T-cell (primary cell): ENCODE results near the gene ANTXRL. TPM values are rescaled to one million over a fixed set of nuclear protein-coding genes. Genes with fewer than 3 reads are reported as not detected.
"Not testable (repeated sequence)": the region's sequence is repeated elsewhere in the genome, so short reads cannot be mapped to it uniquely, and the experiment has no call there.

ENCODE experiments used
- ATAC-seq, 4 experiments: fragments of 200-7000 bp in 3 of 4; fragments of 150-1000 bp in 1 of 4; cut with Tn5 transposase; replicated peaks in 1 of 4; 1 replicate in 3 of 4; 2 replicates in 1 of 4; pipeline ENCODE4 v1.10.0; 2021; ENCODE audit warnings: moderate library complexity in 3 of 4, mild to moderate bottlenecking in 2 of 4, moderate number of reproducible peaks in 1 of 4
- CTCF ChIA-PET, 2 donors: fragments of 300-600 bp; sonication (Branson Sonifier 250); formaldehyde crosslinking; loops; one replicate each; lab custom pipeline; 2022; ENCODE audit warnings: antibody characterized with exemption in 2 of 2; lab: Charles Lee
- POLR2A ChIA-PET, 2 donors: fragments of 300-600 bp; sonication (Branson Sonifier 250); formaldehyde crosslinking; loops; one replicate each; lab custom pipeline; 2022; ENCODE audit warnings: antibody characterized with exemption in 2 of 2; lab: Charles Lee
- DNase-seq, 35 experiments: peaks; one replicate each; pipeline versions ENCODE4 v3.0.0 to v3.0.0-alpha.2; 2013 to 2023
- H3K27ac ChIP-seq: one replicate; pipeline ENCODE4 v1.5.1; 2013; ENCODE audit warnings: low read length
- H3K27me3 ChIP-seq, 2 experiments: replicated peaks in 1 of 2; 1 replicate in 1 of 2; 2 replicates in 1 of 2; pipeline versions ENCODE4 v1.6.1 to v1.7.0; 2013; ENCODE audit warnings: low read length in 1 of 2, mixed read lengths in 1 of 2; ENCODE audit not compliant: control insufficient read depth in 2 of 2, insufficient read depth in 2 of 2; ENCODE audit errors: extremely low read depth in 1 of 2
- H3K36me3 ChIP-seq, 2 donors: 1 replicate in 1 of 2; 2 replicates in 1 of 2; pipeline versions ENCODE4 v1.6.1 to v1.7.0; 2013; ENCODE audit warnings: low read length in 1 of 2; ENCODE audit not compliant: control insufficient read depth in 2 of 2, insufficient read depth in 1 of 2; ENCODE audit errors: extremely low read depth in 1 of 2
- H3K4me1 ChIP-seq, 2 experiments: 1 replicate in 1 of 2; 2 replicates in 1 of 2; pipeline versions ENCODE4 v1.6.1 to v1.7.0; 2013; ENCODE audit warnings: low read length in 2 of 2, mixed read lengths in 1 of 2; ENCODE audit not compliant: insufficient read depth in 2 of 2, control insufficient read depth in 1 of 2; ENCODE audit errors: extremely low read depth in 1 of 2
- H3K4me3 ChIP-seq, 2 donors: 1 replicate in 1 of 2; 2 replicates in 1 of 2; pipeline versions ENCODE4 v1.5.1 to v1.7.0; 2013; ENCODE audit warnings: mild to moderate bottlenecking in 2 of 2, low read length in 1 of 2, moderate library complexity in 1 of 2; ENCODE audit not compliant: control insufficient read depth in 1 of 2; ENCODE audit errors: extremely low read depth in 1 of 2
- H3K9me3 ChIP-seq: 2 replicates; pipeline ENCODE4 v1.7.0; 2013
- H3K27ac Mint-ChIP-seq, 2 donors: one replicate each; pipeline ENCODE4 v1.8.0; 2020 to 2021; ENCODE audit warnings: mild to moderate bottlenecking in 2 of 2, mixed read lengths in 2 of 2
- H3K27me3 Mint-ChIP-seq, 2 donors: one replicate each; pipeline ENCODE4 v1.8.0; 2021 to 2022; ENCODE audit warnings: mixed read lengths in 2 of 2
- H3K36me3 Mint-ChIP-seq: one replicate; pipeline ENCODE4 v1.8.0; 2021; ENCODE audit warnings: mixed read lengths
- H3K4me1 Mint-ChIP-seq, 3 donors: one replicate each; pipeline ENCODE4 v1.8.0; 2020 to 2022; ENCODE audit warnings: mixed read lengths in 3 of 3, mild to moderate bottlenecking in 1 of 3
- H3K4me3 Mint-ChIP-seq, 3 donors: one replicate each; pipeline ENCODE4 v1.8.0; 2020 to 2022; ENCODE audit warnings: mild to moderate bottlenecking in 3 of 3, mixed read lengths in 3 of 3, moderate library complexity in 3 of 3
- H3K9me3 Mint-ChIP-seq, 3 donors: one replicate each; pipeline ENCODE4 v1.8.0; 2020 to 2022; ENCODE audit warnings: mixed read lengths in 3 of 3
- WGBS: methylation state at CpG from one replicate; pipeline ENCODE4 v1.1.5; 2013; ENCODE audit warnings: missing lambda C conversion rate; ENCODE audit not compliant: insufficient coverage; 5-methylcytosine and 5-hydroxymethylcytosine counted together
- total RNA-seq, 35 experiments: library from RNA in 6 of 35; stranded (reverse) in 6 of 35; fragments of 120-200 nt in 1 of 35; gene quantifications; one replicate each; pipeline versions ENCODE4 v1.2.1 to v1.2.4 and lab custom pipeline; 2013 to 2026

The ANTXRL gene
- total RNA-seq, 5 donors from 2014 or later (not counting 1 experiment from before 2014, with no cell fraction given), result 0.69 to 1.0 TPM; not detected in 3

- H3K36me3 Mint-ChIP-seq, ATAC-seq, H3K9me3 Mint-ChIP-seq, H3K4me1 ChIP-seq, H3K4me3 Mint-ChIP-seq, H3K36me3 ChIP-seq, H3K27ac Mint-ChIP-seq, H3K9me3 ChIP-seq, H3K4me1 Mint-ChIP-seq, H3K27ac ChIP-seq, POLR2A ChIA-PET, H3K27me3 ChIP-seq, H3K4me3 ChIP-seq, DNase-seq, H3K27me3 Mint-ChIP-seq: not testable (repeated sequence)
- CTCF ChIA-PET, result interaction anchor here in 1 of 2 donors (0.6 kb wide), 1 partner anchor 11 kb away, joined by 3 read pairs; no protein-coding TSS in a partner anchor
- 85% methylated on average over 2 of the region's 10 CpGs for WGBS
These were observed 28.5 kb downstream of the ANTXRL start for GRCh38 chr10:46315071-46315860.

- Histone ChIP-seq H3K4me3 (no peak overlapping the region), H3K27ac (no peak overlapping the region), H3K36me3 (no peaks in the 10 kb centered on the region), H3K4me1 (no peaks in the 10 kb centered on the region), H3K27me3 (peaks cover 0 to 3% of the 10 kb centered on the region in 2 experiments), H3K9me3 (no peaks in the 10 kb centered on the region)
- no peak overlapping the region for H3K4me3 Mint-ChIP-seq
- no peaks in the 10 kb centered on the region for H3K36me3 Mint-ChIP-seq
- no peak for DNase-seq
- 35% methylated on average over 3 of the region's 5 CpGs for WGBS
- no peaks in the 10 kb centered on the region for H3K27me3 Mint-ChIP-seq
- no peaks in the 10 kb centered on the region for H3K4me1 Mint-ChIP-seq
- ChIA-PET POLR2A (no interaction called here), CTCF (no interaction called here)
- no peaks in the 10 kb centered on the region for H3K9me3 Mint-ChIP-seq
- H3K27ac Mint-ChIP-seq, result no peak overlapping the region
- ATAC-seq, result no peak
These were observed 30.6 kb downstream of the ANTXRL start for GRCh38 chr10:46317370-46317769.

- DNase-seq, result no peak
- no peak overlapping the region for H3K27ac ChIP-seq
- no CpG with 5 or more reads among the region's 2 CpGs for WGBS
- no peaks in the 10 kb centered on the region for H3K9me3 Mint-ChIP-seq
- no peaks in the 10 kb centered on the region for H3K4me1 Mint-ChIP-seq
- ChIA-PET CTCF (no interaction called here), POLR2A (no interaction called here)
- no peak overlapping the region for H3K27ac Mint-ChIP-seq
- H3K27me3 ChIP-seq, result peaks cover 0 to 3% of the 10 kb centered on the region in 2 experiments
- H3K36me3 Mint-ChIP-seq, result no peaks in the 10 kb centered on the region
- H3K36me3 ChIP-seq, result no peaks in the 10 kb centered on the region
- H3K4me1 ChIP-seq, result no peaks in the 10 kb centered on the region
- no peak overlapping the region for H3K4me3 Mint-ChIP-seq
- no peak overlapping the region for H3K4me3 ChIP-seq
- no peaks in the 10 kb centered on the region for H3K9me3 ChIP-seq
- H3K27me3 Mint-ChIP-seq, result no peaks in the 10 kb centered on the region
- ATAC-seq, result no peak
These were observed 31.1 kb downstream of the ANTXRL start for GRCh38 chr10:46317889-46318288.

- Histone ChIP-seq H3K4me1 (no peaks in the 10 kb centered on the region), H3K9me3 (no peaks in the 10 kb centered on the region), H3K36me3 (no peaks in the 10 kb centered on the region), H3K27me3 (peaks cover 0 to 3% of the 10 kb centered on the region in 2 experiments), H3K4me3 (no peak overlapping the region), H3K27ac (no peak overlapping the region)
- WGBS, result 83% methylated on average over 3 of the region's 4 CpGs
- Mint-ChIP-seq H3K9me3 (no peaks in the 10 kb centered on the region), H3K4me3 (no peak overlapping the region), H3K4me1 (no peaks in the 10 kb centered on the region), H3K27ac (no peak overlapping the region), H3K27me3 (no peaks in the 10 kb centered on the region), H3K36me3 (no peaks in the 10 kb centered on the region)
- POLR2A ChIA-PET, result no interaction called here
- CTCF ChIA-PET, result interaction anchor here in 1 of 2 donors (0.7 kb wide), 1 partner anchor 90 kb away, joined by 3 read pairs; no protein-coding TSS in a partner anchor
- DNase-seq (no peak), ATAC-seq (no peak)
These were observed 32.0 kb downstream of the ANTXRL start for GRCh38 chr10:46318799-46319198.

DNA sequence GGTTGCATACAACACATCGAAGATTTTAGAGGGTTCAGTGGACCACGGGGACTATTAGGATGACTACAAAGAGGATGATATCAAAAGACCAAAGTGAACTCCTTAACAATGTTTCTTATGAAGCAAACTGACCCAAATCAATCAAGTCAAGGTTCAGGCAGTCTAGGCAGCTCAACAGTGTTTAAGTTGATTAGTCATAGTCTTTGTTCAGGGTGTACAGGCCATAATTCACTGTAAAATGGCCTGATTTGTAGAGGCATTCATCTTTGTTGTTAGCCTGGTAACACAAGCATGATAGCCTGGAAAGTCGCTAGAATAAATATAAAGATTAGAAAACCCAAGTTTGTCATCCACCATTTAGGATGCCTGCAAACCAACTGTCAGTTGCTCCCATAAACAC is 32.6 kb downstream of the ANTXRL start:
- Histone ChIP-seq H3K36me3 (no peaks in the 10 kb centered on the region), H3K27ac (no peak overlapping the region), H3K4me1 (no peaks in the 10 kb centered on the region), H3K9me3 (no peaks in the 10 kb centered on the region), H3K27me3 (peaks cover 0 to 3% of the 10 kb centered on the region in 2 experiments), H3K4me3 (no peak overlapping the region)
- 83% methylated on average over 1 of the region's 3 CpGs for WGBS
- Mint-ChIP-seq H3K4me1 (no peaks in the 10 kb centered on the region), H3K9me3 (no peaks in the 10 kb centered on the region), H3K36me3 (no peaks in the 10 kb centered on the region), H3K27me3 (no peaks in the 10 kb centered on the region), H3K4me3 (no peak overlapping the region), H3K27ac (no peak overlapping the region)
- CTCF ChIA-PET, result no interaction called here
- no peak for ATAC-seq
- POLR2A ChIA-PET, result no interaction called here
- no peak for DNase-seq

DNA sequence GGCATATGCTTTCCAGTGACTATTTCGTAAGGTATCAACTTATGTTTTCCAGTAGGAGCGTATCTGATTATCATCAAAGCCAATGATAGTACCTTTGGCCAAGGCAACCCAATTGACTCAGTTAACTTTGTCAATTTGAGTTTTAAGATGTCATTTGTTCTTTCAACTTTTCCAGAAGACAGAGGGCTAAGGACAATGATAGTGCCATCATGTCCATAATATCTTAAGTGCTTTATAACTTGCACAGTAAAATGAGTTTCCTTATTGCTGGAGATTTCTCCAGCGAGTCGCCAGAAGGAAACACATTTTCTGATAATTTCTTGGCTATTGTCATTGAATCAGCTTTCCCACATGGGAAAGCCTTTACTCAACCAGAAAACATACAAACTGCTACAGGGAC is 35.0 kb downstream of the ANTXRL start:
- Histone ChIP-seq H3K9me3 (no peaks in the 10 kb centered on the region), H3K36me3 (no peaks in the 10 kb centered on the region), H3K27me3 (peaks cover 0 to 11% of the 10 kb centered on the region in 2 experiments), H3K27ac (no peak overlapping the region), H3K4me3 (no peak overlapping the region), H3K4me1 (no peaks in the 10 kb centered on the region)
- ATAC-seq (no peak), DNase-seq (no peak)
- peaks cover 0 to 2% of the 10 kb centered on the region in 2 donors for H3K27me3 Mint-ChIP-seq
- CTCF ChIA-PET, result no interaction called here
- no peaks in the 10 kb centered on the region for H3K4me1 Mint-ChIP-seq
- H3K27ac Mint-ChIP-seq, result no peak overlapping the region
- POLR2A ChIA-PET, result no interaction called here
- WGBS, result no CpG with 5 or more reads among the region's 4 CpGs
- no peaks in the 10 kb centered on the region for H3K9me3 Mint-ChIP-seq
- no peaks in the 10 kb centered on the region for H3K36me3 Mint-ChIP-seq
- H3K4me3 Mint-ChIP-seq, result no peak overlapping the region
